ENCODE results near the gene NLRP5.
"Not testable (repeated sequence)": the region's sequence is repeated elsewhere in the genome, so short reads cannot be mapped to it uniquely, and the experiment has no call there.

- TF ChIP-seq, protein P1, sequence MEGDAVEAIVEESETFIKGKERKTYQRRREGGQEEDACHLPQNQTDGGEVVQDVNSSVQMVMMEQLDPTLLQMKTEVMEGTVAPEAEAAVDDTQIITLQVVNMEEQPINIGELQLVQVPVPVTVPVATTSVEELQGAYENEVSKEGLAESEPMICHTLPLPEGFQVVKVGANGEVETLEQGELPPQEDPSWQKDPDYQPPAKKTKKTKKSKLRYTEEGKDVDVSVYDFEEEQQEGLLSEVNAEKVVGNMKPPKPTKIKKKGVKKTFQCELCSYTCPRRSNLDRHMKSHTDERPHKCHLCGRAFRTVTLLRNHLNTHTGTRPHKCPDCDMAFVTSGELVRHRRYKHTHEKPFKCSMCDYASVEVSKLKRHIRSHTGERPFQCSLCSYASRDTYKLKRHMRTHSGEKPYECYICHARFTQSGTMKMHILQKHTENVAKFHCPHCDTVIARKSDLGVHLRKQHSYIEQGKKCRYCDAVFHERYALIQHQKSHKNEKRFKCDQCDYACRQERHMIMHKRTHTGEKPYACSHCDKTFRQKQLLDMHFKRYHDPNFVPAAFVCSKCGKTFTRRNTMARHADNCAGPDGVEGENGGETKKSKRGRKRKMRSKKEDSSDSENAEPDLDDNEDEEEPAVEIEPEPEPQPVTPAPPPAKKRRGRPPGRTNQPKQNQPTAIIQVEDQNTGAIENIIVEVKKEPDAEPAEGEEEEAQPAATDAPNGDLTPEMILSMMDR (IDR thresholded peaks at IDR 0.05; ENCODE audit: borderline replicate concordance, extremely low read depth, low read length, poor library complexity, severe bottlenecking), result not testable (repeated sequence)
- not testable (repeated sequence) for TF ChIP-seq EZH2 (IDR thresholded peaks at IDR 0.05; ENCODE audit: borderline replicate concordance, low read depth, low read length, severe bottlenecking)
Observed at GRCh38 chr19:56098237-56098636, 111.7 kb downstream of the NLRP5 start.

Data from DND-41 (cell line).